H1 (cell line): ENCODE measurements around the gene AUH. TPM values are rescaled to one million over a fixed set of nuclear protein-coding genes. Genes with fewer than 3 reads are reported as not detected.

ENCODE experiments used
- CTCF ChIA-PET: fragments of 300-600 bp; sonication (Branson Sonifier 250); formaldehyde crosslinking; loops from one replicate; lab custom pipeline; 2021; ENCODE audit not compliant: partially characterized antibody; lab: Charles Lee
- POLR2A ChIA-PET: fragments of 300-600 bp; sonication (Branson Sonifier 250); formaldehyde crosslinking; loops from one replicate; lab custom pipeline; 2021; ENCODE audit warnings: inconsistent platforms; ENCODE audit not compliant: partially characterized antibody; lab: Charles Lee
- DNase-seq, 2 experiments: peaks; one replicate each; pipeline versions ENCODE4 v3.0.0 to v3.0.0-alpha.2; 2010 to 2022; ENCODE audit warnings: low spot score in 2 of 2, low read depth in 1 of 2, mixed read lengths in 1 of 2
- FAIRE-seq: peaks from 2 replicates; lab custom pipeline; 2011; peaks lifted over from hg19 to GRCh38; lab: Jason Lieb, UNC
- H2AFZ ChIP-seq: 2 replicates; pipeline ENCODE4 v1.8.1; 2012; ENCODE audit warnings: low read length, inconsistent platforms
- H2AK5ac ChIP-seq: 2 replicates; pipeline ENCODE4 v1.6.1; 2013; ENCODE audit warnings: low read depth, low read length
- H2BK120ac ChIP-seq: replicated peaks from 2 replicates; pipeline ENCODE3; 2013; ENCODE audit warnings: low read depth, low read length, inconsistent platforms
- H2BK12ac ChIP-seq: 2 replicates; pipeline ENCODE4 v1.6.1; 2013; ENCODE audit warnings: low read depth, low read length
- H2BK15ac ChIP-seq: 2 replicates; pipeline ENCODE4 v1.6.1; 2013; ENCODE audit warnings: low read length
- H2BK20ac ChIP-seq: 2 replicates; pipeline ENCODE4 v1.6.1; 2013; ENCODE audit warnings: low read length
- H2BK5ac ChIP-seq: 2 replicates; pipeline ENCODE4 v1.6.1; 2013; ENCODE audit warnings: low read depth, low read length
- H3K14ac ChIP-seq: 2 replicates; pipeline ENCODE4 v1.6.1; 2013; ENCODE audit warnings: inconsistent platforms; ENCODE audit not compliant: insufficient read length
- H3K18ac ChIP-seq: 2 replicates; pipeline ENCODE4 v1.6.1; 2013; ENCODE audit warnings: low read length; ENCODE audit errors: extremely low read depth
- H3K23ac ChIP-seq: 2 replicates; pipeline ENCODE4 v1.6.1; 2013; ENCODE audit warnings: inconsistent platforms; ENCODE audit not compliant: insufficient read length
- H3K23me2 ChIP-seq: 2 replicates; pipeline ENCODE4 v1.6.1; 2013; ENCODE audit warnings: low read depth, low read length
- H3K27ac ChIP-seq: 2 replicates; pipeline ENCODE4 v1.6.1; 2011; ENCODE audit warnings: low read depth, low read length, inconsistent platforms
- H3K27me3 ChIP-seq, 4 experiments: replicated peaks in 1 of 4; 1 replicate in 1 of 4; 2 replicates in 3 of 4; pipeline versions ENCODE4 v1.6.1 to v1.8.1; 2011 to 2013; ENCODE audit warnings: low read length in 3 of 4, mild to moderate bottlenecking in 3 of 4, inconsistent platforms in 2 of 4, mixed read lengths in 2 of 4, moderate library complexity in 1 of 4; ENCODE audit not compliant: control insufficient read depth in 3 of 4, insufficient read depth in 3 of 4; ENCODE audit errors: extremely low read depth in 1 of 4
- H3K36me3 ChIP-seq, 4 experiments: 2 replicates each; pipeline versions ENCODE4 v1.6.1 to v1.8.1; 2011 to 2013; ENCODE audit warnings: mild to moderate bottlenecking in 4 of 4, low read length in 3 of 4, moderate library complexity in 2 of 4, control low read depth in 1 of 4, inconsistent platforms in 1 of 4; ENCODE audit not compliant: insufficient read depth in 4 of 4, control insufficient read depth in 2 of 4
- H3K4ac ChIP-seq: replicated peaks from 2 replicates; pipeline ENCODE3; 2013; ENCODE audit warnings: low read length, low read depth, mixed read lengths, inconsistent platforms; ENCODE audit not compliant: insufficient read length
- H3K4me1 ChIP-seq, 4 experiments: replicated peaks in 1 of 4; 1 replicate in 1 of 4; 2 replicates in 3 of 4; pipeline versions ENCODE4 v1.6.1 to v1.8.1; 2011 to 2013; ENCODE audit warnings: low read length in 3 of 4, inconsistent platforms in 2 of 4, mixed read lengths in 1 of 4; ENCODE audit not compliant: insufficient read depth in 4 of 4, control insufficient read depth in 3 of 4
- H3K4me2 ChIP-seq, 2 experiments: 2 replicates each; pipeline versions ENCODE4 v1.6.1 to v1.8.1; 2011 to 2013; ENCODE audit warnings: low read depth in 2 of 2, low read length in 2 of 2, control low read depth in 1 of 2, inconsistent platforms in 1 of 2, mild to moderate bottlenecking in 1 of 2; ENCODE audit not compliant: insufficient read depth in 1 of 2
- H3K4me3 ChIP-seq, 4 experiments: fragments of 200-600, 300-600 bp in 1 of 4; sonication (generic), shearing (Covaris generic), sonication (Bioruptor Twin) in 1 of 4; 2 replicates each; pipeline versions ENCODE4 v1.5.1 to v1.8.1; 2011 to 2016; ENCODE audit warnings: low read length in 4 of 4, low read depth in 3 of 4, control low read depth in 2 of 4, inconsistent platforms in 2 of 4, mild to moderate bottlenecking in 2 of 4, mixed read lengths in 1 of 4, moderate library complexity in 1 of 4; ENCODE audit not compliant: insufficient read depth in 2 of 4; ENCODE audit errors: extremely low read depth in 1 of 4
- H3K56ac ChIP-seq: replicated peaks from 2 replicates; pipeline ENCODE3; 2013; ENCODE audit warnings: low read depth, mild to moderate bottlenecking, mixed read lengths, low read length, inconsistent platforms; ENCODE audit not compliant: insufficient read length
- H3K79me1 ChIP-seq: 2 replicates; pipeline ENCODE4 v1.6.1; 2013; ENCODE audit warnings: low read depth, low read length, control low read depth
- H3K79me2 ChIP-seq, 2 experiments: 2 replicates each; pipeline versions ENCODE4 v1.6.1 to v1.8.1; 2012 to 2013; ENCODE audit warnings: low read length in 2 of 2, mild to moderate bottlenecking in 2 of 2, inconsistent platforms in 1 of 2; ENCODE audit not compliant: insufficient read depth in 2 of 2, control insufficient read depth in 1 of 2
- H3K9ac ChIP-seq, 4 experiments: replicated peaks in 1 of 4; 1 replicate in 1 of 4; 2 replicates in 3 of 4; pipeline versions ENCODE4 v1.6.1 to v1.8.1; 2011 to 2013; ENCODE audit warnings: low read depth in 3 of 4, low read length in 3 of 4, control low read depth in 2 of 4, mild to moderate bottlenecking in 2 of 4, moderate library complexity in 2 of 4, inconsistent platforms in 1 of 4; ENCODE audit errors: extremely low read depth in 1 of 4
- H3K9me3 ChIP-seq, 2 experiments: 2 replicates each; pipeline versions ENCODE4 v1.6.1 to v1.8.1; 2012 to 2013; ENCODE audit warnings: mild to moderate bottlenecking in 2 of 2, moderate library complexity in 2 of 2, control low read depth in 1 of 2, inconsistent platforms in 1 of 2, low read depth in 1 of 2, low read length in 1 of 2, mixed read lengths in 1 of 2; ENCODE audit not compliant: insufficient read depth in 2 of 2
- H4K20me1 ChIP-seq, 2 experiments: replicated peaks in 1 of 2; 2 replicates each; pipeline versions ENCODE3 to v1.8.1; 2011 to 2013; ENCODE audit warnings: inconsistent platforms in 2 of 2, low read length in 2 of 2, mild to moderate bottlenecking in 1 of 2; ENCODE audit not compliant: insufficient read depth in 2 of 2, control insufficient read depth in 1 of 2
- H4K5ac ChIP-seq: 2 replicates; pipeline ENCODE4 v1.6.1; 2013; ENCODE audit warnings: low read length, low read depth, mixed read lengths, inconsistent platforms; ENCODE audit not compliant: insufficient read length
- H4K8ac ChIP-seq: 2 replicates; pipeline ENCODE4 v1.8.0; 2013; ENCODE audit warnings: mild to moderate bottlenecking, moderate library complexity, low read length, inconsistent platforms; ENCODE audit not compliant: insufficient read depth; ENCODE audit errors: extremely low read depth
- H4K91ac ChIP-seq: replicated peaks from 2 replicates; pipeline ENCODE3; 2013; ENCODE audit warnings: low read length, mixed read lengths, inconsistent platforms; ENCODE audit not compliant: insufficient read length
- ASH2L ChIP-seq: fragments of 200-600, 300-600 bp; sonication (generic); IDR thresholded peaks from one replicate; pipeline ENCODE4 v1.7.1; 2017; ENCODE audit warnings: low read length
- CEBPB ChIP-seq: IDR thresholded peaks from 2 replicates; pipeline ENCODE4 v1.6.1; 2012; ENCODE audit warnings: low read depth, low read length
- KDM1A ChIP-seq: fragments of 200-600, 300-600 bp; sonication (generic); IDR thresholded peaks from 2 replicates; pipeline ENCODE4 v1.7.1; 2016; ENCODE audit warnings: mild to moderate bottlenecking, low read length, borderline replicate concordance
- SP4 ChIP-seq: IDR thresholded peaks from 2 replicates; pipeline ENCODE4 v1.6.1; 2012; ENCODE audit warnings: low read length, inconsistent platforms
- TEAD4 ChIP-seq: IDR thresholded peaks from 2 replicates; pipeline ENCODE4 v1.6.1; 2012; ENCODE audit warnings: low read depth, low read length, inconsistent platforms, mixed read lengths
- WGBS, 2 experiments: shearing (Covaris generic) in 1 of 2; methylation state at CpG; one replicate each; pipeline versions ENCODE4 v1.1.6 to v1.1.7; 2013 to 2015; ENCODE audit warnings: low lambda C conversion rate in 2 of 2, mixed read lengths in 2 of 2, inconsistent platforms in 1 of 2, low coverage in 1 of 2, missing lambda C conversion rate in 1 of 2; ENCODE audit not compliant: insufficient replicate concordance in 2 of 2, insufficient coverage in 1 of 2, insufficient read length in 1 of 2; ENCODE audit errors: extremely low coverage in 1 of 2, missing lambda C conversion rate in 1 of 2; 5-methylcytosine and 5-hydroxymethylcytosine counted together
- polyA plus RNA-seq, 7 experiments: library from polyadenylated mRNA; depleted of rRNA in 3 of 7; stranded (reverse) in 5 of 7; unstranded in 2 of 7; fragments of >200 nt in 5 of 7; fragments of 200-250 nt in 2 of 7; gene quantifications; 1 replicate in 5 of 7; 2 replicates in 1 of 7; 4 replicates in 1 of 7; pipeline versions ENCODE4 v1.2.1 to v1.2.3, GENCODE V29; 2011 to 2013; ENCODE audit warnings: missing spikeins in 2 of 7, mixed read lengths in 2 of 7
- total RNA-seq: library from RNA; stranded (reverse); fragmentation: NEBNext Ultra II Directional; extraction: Animal tissue kit (Norgen Biotek cat#: 25700); gene quantifications from 2 replicates; pipeline ENCODE4 v1.2.1, GENCODE V29; 2021

AUH gene
- total and polyA plus RNA-seq, 2 of the 8 experiments (the other 6 are each of a cell fraction or from before 2014, with no cell fraction given), result 5.8 to 21.9 TPM

GRCh38 chr9:91212596-91213243 lies 149.0 kb downstream of the AUH start:
- peaks cover 0 to 3% (median 1%) of the 10 kb centered on the region in 4 experiments; a peak in 4 of 7 replicates for H3K4me1 ChIP-seq
- H2BK120ac ChIP-seq, result no peak overlapping the region
- no peak overlapping the region for H2BK20ac ChIP-seq
- no peak overlapping the region for H4K91ac ChIP-seq
- no peaks in the 10 kb centered on the region for H3K23me2 ChIP-seq
- no peak overlapping the region; the same call in 1 of the 2 replicates for H4K8ac ChIP-seq
- TF ChIP-seq SP4, result no peak
- no peak for TF ChIP-seq ASH2L
- no peak for TF ChIP-seq KDM1A
- no peak for TF ChIP-seq TEAD4
- TF ChIP-seq CEBPB, result no peak
- no peak overlapping the region for H2BK12ac ChIP-seq
- no peak overlapping the region for H2BK5ac ChIP-seq
- H2AK5ac ChIP-seq, result no peak overlapping the region
- H2AFZ ChIP-seq, result no peak overlapping the region
- no peaks in the 10 kb centered on the region for H3K79me2 ChIP-seq
- ChIA-PET CTCF (interaction anchor here (0.6 to 1.1 kb wide), 3 partner anchors 37 to 343 kb away, joined by 3 to 4 read pairs (median 3); no protein-coding TSS in a partner anchor), POLR2A (no interaction called here)
- no peak overlapping the region for H3K18ac ChIP-seq
- no peaks in the 10 kb centered on the region for H3K9me3 ChIP-seq
- no peaks in the 10 kb centered on the region for H3K79me1 ChIP-seq
- FAIRE-seq, result no peak
- H4K5ac ChIP-seq, result no peak overlapping the region
- DNase-seq, result no peak
- H3K14ac ChIP-seq, result no peak overlapping the region
- no peak overlapping the region for H3K23ac ChIP-seq
- H3K27ac ChIP-seq, result no peak overlapping the region
- no peak overlapping the region for H2BK15ac ChIP-seq
- no peaks in the 10 kb centered on the region for H3K27me3 ChIP-seq
- WGBS, 2 experiments, result 94% methylated on average over 10 of the region's 10 CpGs; no CpG with 5 or more reads in 1 of the 2 experiments
- H3K4me2 ChIP-seq, result no peak overlapping the region
- no peak overlapping the region for H3K4ac ChIP-seq
- no peak overlapping the region for H3K9ac ChIP-seq
- no peaks in the 10 kb centered on the region for H4K20me1 ChIP-seq
- no peak overlapping the region for H3K56ac ChIP-seq
- H3K4me3 ChIP-seq, result no peak overlapping the region
- H3K36me3 ChIP-seq, result 0 out of 8 replicates have a peak, but pooled peaks cover 0 to 2% (median 0%) of the 10 kb centered on the region in 4 experiments
